Hematopoietic multipotent progenitor cell treated with erythropoietin and hydrocortisone succinate and interleukin-3 and kit ligand, for 15 days (in vitro differentiated cells): ENCODE data around the gene GORASP2.

Source experiments
- DNase-seq: peaks from one replicate; pipeline ENCODE4 v3.0.0-alpha.2; 2015; ENCODE audit warnings: low spot score

GORASP2 gene

GRCh38 chr2:170999654-171000053, 70.6 kb downstream of the GORASP2 start:
- DNase-seq, result no peak

GRCh38 chr2:171004363-171004762, 75.3 kb downstream of the GORASP2 start:
- DNase-seq, result no peak

GRCh38 chr2:171004833-171005232, 75.8 kb downstream of the GORASP2 start:
- no peak for DNase-seq

GRCh38 chr2:171008550-171009205, 79.6 kb downstream of the GORASP2 start:
- DNase-seq, result no peak

- DNase-seq, result no peak
Observed at GRCh38 chr2:171009386-171009785, 80.3 kb downstream of the GORASP2 start.

GRCh38 chr2:171013851-171014250, 84.8 kb downstream of the GORASP2 start:
- DNase-seq, result no peak

- no peak for DNase-seq
Observed at GRCh38 chr2:171016125-171016524, 87.1 kb downstream of the GORASP2 start.
